NCI-H1694 (cell line): ENCODE results near the gene GAB3.

ENCODE experiments used
- DNase-seq: peaks from one replicate; lab custom pipeline; 2025; lab: John Stamatoyannopoulos, UW

The GAB3 gene, protein sequence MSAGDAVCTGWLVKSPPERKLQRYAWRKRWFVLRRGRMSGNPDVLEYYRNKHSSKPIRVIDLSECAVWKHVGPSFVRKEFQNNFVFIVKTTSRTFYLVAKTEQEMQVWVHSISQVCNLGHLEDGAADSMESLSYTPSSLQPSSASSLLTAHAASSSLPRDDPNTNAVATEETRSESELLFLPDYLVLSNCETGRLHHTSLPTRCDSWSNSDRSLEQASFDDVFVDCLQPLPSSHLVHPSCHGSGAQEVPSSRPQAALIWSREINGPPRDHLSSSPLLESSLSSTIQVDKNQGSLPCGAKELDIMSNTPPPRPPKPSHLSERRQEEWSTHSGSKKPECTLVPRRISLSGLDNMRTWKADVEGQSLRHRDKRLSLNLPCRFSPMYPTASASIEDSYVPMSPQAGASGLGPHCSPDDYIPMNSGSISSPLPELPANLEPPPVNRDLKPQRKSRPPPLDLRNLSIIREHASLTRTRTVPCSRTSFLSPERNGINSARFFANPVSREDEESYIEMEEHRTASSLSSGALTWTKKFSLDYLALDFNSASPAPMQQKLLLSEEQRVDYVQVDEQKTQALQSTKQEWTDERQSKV

DNA sequence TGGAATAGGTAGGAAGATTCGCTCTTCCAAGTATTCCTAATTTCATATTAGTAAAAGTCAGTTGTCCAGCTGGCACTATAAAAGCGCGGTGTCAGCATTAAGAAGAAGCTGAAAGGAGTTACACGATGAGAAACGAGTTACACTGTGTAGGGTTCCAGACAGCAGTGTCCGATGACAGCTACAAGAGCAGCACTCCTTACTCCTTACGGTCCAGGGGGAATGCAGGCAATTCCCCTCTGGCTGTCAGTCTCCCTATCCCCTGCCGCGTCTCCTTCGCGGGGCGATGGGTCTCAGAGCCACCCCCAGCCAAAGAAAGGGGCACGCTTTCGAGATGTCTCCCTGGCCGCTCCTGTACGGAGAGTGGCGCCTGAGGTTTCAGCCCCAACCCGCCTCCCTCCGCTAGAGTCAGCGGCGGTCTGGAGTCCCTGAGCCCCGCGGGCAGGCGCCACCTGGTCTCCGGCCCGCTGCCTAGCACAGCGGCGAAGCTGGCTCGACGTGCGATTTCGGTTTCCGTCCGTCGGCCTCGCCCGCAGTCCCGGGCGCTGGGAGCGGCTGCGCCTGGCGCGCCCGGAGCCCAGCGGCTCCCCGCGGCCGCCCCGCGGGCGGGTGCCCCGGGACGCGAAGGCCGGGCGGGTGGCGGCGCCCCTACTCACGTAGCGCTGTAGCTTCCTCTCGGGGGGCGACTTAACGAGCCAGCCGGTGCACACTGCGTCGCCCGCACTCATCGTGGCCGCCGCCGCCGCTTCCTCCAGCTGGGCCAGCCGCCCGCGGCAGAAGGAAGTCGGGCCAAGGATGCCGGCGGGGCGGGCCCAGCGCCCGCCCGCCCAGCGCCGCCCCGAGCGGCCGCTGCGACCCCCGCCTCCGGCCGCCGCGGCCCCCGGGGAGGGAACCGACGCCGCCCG, at the start of gene GAB3:
Gene GAB3, minus strand, starts transcription at position 777 of the 902 bp plus-strand sequence. Its CDS starts 52 bp downstream, at position 725.
- no peak for DNase-seq

DNA sequence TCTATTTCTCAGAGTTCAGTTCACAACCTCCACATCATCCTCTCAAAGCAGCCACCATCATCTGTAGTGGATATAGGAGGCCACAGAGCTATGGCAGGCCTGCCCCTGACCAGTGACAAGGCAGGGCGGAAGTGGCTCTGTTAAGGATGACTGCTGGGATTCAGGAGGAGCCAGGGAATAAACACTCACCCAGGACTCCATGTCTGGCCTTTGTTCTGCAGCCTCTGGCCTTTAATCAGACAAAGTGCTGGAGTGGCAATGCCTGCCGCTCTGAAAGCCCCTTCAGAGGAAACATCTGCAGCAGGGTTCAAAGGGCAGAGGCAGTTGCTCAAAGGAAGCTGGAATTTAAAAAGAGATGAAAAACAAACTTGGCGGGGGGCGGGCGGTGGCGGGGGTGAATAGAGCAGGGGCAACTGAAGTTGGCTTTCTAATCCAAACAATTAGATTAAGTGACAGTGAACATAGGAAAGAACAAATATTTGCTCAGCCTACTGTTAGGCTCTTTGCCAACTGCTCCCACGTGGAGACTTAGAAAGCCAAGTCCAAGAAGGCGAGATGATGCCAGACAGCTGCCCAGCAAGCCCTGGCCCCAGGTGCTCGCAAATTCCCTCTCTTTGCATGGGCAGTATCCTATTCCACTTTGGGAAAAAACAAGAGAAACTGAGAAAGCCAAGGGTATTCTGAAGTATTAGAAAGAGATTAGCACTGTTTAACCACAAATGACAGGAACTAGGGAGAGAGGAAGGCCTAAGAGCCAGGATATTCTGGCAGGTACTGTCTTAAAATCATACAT, 48.9 kb upstream of the GAB3 start:
- DNase-seq, result no peak

DNA sequence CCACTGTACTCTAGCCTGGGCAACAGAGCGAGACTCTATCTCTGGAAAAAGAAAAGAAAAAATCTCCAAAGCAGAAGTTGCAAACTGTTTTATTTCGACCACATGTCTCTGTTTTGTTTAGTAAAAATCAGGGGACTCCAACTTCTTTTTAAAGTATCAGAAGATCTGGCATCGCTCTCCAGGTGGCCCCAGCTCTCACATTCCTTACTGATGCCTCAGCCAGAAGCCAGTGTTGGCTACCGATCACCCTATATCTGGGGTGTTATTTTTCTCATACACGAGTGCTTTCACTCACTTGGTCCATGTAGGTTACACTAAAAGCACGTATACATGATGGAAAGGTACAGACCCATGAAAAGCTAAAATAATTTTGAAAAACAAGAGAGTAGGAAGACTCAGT, 46.1 kb upstream of the GAB3 start:
- DNase-seq, result no peak

DNA sequence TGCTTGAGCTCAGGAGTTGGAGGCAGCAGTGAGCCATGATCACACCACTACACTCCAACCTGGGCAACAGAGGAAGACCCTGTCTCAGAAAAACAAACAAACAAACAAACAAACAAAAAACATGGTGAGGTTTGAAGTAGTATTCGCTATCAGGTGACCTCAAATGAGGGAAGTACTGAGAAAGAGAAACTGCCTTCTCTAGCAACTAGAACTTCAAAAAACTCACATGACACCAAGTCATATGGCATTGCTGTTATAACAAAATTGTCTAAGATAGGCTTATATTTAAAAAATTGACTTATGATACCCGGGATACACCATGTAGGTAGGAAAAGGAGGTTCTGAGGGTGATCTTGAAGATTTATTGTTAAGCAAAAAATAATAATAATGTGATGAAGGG, 44.1 kb upstream of the GAB3 start:
- no peak for DNase-seq

DNA sequence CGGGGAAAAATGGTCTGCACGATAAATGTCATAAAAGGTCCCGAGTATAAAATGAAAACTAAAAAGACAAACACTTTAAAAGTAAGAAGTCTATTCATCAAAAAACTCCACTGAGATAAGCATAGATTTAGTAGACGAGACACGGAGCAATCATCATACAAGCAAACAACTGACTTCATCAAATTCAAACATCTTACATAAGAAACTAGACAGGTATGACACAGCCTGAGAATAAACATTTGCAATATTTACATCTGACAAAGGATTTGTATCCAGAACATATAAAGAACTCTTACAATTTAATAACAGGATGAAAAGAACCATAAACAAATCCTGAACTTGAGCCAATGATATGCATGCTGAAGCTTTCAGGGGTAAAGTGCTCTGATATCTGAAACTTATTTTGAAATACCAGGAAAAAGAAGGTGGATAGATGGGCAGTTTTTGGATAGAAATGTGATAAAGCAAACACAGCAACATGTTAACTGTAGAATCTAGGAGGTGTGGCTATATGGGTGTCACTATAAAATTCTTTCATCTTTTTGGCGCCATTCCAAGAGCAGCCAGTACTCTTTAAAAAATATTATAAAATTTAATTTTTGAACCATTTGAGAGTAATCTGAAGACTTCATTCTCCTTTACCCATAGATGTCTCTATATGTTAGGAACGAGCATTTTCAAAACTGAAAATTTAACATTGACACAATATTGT, 42.4 kb upstream of the GAB3 start:
- DNase-seq, result no peak

DNA sequence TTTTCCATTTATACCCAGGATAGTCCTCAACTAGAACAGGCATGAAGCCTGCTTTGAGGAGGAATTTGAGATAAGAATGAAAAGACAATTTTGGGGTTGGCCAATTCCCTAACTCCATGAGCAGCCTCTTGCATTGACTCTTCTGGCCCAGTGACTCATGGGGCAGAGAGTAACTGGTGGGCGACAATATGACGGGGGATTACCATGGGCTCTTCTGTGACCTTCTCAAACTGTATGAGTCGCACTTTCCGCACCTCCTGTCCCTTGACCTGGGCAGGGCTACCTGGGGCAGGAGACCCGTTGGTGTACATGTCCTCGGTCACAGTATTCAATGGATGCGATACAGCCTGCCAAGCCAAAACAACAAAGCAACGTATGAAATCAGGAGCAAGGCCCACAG, 41.1 kb upstream of the GAB3 start:
- DNase-seq, result no peak

DNA sequence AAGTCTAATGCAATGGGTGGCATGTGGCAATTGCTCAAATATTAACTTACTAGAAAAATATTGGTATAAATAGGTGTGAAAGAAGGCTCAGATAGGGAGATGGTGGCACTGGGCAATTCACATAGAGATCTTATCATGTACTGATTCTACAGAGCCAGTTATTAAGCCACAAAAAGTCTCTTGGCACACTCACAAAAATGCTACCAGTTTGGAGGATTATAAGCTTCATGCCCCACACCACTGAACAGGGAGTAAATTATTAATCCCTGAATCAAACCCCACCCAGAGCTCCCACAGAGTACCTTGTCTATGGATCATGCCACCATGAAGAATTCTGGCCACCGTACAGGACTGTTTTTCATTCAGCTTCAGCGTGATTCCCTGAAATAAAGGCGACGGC, 40.6 kb upstream of the GAB3 start:
- DNase-seq, result no peak

DNA sequence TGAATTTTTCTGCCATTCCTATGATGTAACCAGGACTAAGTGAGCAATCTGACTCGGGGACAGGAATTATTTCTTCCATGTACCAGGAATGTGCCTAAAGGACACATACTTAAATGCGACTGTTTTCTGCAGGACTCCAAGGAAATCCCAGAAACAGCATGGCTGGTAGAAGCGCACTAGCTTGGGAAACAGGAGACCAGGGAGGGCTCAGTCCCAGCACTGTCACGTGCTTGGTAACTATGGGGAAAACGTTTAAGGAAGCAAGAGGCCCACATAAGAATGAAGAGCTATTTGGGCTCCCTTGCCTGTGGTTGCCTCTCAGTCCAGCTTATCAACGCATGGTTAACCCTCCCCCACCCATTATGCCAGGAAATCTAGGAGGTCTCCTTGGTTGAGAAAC, 34.8 kb upstream of the GAB3 start:
- no peak for DNase-seq

DNA sequence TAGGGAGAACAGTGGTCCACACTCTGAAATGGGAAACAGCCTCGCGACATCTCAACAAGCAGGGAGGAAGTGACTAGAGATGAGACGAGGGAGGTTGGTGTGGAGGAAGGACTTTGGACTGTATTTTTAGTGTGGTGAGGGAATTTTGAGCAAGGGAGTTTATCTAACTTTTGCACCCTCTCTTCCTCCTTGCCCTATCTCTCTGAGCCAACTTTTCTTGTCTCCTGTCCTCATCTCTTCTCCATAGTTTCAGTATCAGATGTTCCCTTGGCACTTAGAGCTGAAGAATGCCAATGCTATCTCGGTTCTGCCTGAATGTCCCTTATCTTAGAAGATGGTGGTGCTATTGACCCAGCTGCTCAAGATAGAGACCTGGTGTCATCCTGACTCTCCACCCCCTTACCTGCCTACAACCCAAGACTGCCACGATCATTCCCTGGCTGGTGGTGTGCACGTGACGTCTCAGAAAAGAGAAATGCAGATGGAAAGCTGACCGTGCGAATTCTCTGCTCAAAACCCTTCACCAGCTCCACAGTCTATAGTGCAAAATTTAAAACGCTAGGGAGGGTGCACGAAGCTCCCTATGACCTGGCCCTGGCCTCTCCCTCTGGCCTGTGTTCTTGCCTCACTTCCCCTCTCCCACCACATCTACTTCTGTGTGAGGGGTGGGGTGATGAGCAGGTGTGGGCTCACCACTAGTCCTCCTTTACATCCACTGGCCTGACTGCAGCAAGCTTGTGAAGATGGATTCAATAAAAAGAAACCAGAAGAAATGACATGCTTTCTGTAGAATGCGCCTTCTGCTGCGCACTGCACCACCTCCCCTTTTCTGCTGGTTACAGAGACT, 33.5 kb upstream of the GAB3 start:
- DNase-seq, result no peak

DNA sequence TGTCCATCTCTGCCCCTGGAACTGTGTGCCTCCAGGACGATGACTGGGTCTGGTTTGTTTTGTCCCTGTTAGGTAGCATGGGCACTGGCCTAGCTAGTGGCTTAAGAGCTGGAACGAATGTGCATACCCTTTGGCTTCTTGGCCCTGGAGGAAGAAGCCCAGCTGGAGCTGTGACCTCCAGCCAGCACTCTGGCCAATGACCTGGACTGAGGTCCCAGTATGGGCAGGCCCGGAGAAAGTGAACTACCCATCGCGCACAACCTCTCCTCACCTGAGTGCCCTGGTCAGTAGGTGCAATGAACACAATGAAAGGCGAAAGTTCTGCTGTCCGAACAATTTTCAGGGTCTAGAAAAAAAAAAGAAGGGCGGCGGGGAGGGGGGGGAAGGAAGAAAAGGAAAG, 30.1 kb upstream of the GAB3 start:
- DNase-seq, result no peak

DNA sequence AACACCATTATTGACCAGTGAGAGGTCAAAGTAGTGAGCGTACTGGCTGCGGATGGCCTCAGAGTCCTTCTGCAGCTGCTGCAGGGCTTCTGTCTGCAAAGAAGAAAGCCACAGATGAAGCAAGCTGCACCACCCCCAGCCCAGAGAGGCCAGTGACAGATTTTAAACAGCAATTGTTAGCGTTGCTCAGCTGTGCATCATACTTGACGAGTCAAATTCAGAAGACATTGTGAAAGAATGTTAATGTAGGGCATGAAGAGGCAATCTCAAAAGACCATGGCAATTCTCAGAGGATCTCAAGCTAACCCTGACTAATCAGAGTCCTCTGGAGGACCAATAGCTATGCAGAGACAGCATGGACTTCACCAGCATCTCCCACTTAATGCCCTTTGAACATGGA, 28.4 kb upstream of the GAB3 start:
- DNase-seq, result no peak

DNA sequence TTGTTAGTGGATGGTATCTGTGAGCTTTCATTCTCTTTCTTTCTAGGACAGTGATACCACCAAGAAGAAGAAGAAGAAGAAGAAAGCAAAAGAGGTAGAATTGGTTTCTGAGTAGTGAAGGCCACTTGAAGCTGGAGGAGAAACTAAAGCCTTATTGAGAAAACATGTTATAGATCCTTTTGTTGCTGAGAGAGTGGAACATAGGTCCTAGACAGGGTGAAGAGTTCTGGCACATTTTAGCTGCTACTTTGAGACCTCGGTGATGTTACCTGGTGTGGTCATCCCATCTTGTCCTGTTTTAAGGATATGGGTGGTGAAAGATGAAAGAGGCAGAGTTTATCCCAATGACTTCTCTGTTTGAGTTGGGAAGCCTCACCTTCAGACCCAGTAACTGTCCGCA, 25.9 kb upstream of the GAB3 start:
- DNase-seq, result no peak

DNA sequence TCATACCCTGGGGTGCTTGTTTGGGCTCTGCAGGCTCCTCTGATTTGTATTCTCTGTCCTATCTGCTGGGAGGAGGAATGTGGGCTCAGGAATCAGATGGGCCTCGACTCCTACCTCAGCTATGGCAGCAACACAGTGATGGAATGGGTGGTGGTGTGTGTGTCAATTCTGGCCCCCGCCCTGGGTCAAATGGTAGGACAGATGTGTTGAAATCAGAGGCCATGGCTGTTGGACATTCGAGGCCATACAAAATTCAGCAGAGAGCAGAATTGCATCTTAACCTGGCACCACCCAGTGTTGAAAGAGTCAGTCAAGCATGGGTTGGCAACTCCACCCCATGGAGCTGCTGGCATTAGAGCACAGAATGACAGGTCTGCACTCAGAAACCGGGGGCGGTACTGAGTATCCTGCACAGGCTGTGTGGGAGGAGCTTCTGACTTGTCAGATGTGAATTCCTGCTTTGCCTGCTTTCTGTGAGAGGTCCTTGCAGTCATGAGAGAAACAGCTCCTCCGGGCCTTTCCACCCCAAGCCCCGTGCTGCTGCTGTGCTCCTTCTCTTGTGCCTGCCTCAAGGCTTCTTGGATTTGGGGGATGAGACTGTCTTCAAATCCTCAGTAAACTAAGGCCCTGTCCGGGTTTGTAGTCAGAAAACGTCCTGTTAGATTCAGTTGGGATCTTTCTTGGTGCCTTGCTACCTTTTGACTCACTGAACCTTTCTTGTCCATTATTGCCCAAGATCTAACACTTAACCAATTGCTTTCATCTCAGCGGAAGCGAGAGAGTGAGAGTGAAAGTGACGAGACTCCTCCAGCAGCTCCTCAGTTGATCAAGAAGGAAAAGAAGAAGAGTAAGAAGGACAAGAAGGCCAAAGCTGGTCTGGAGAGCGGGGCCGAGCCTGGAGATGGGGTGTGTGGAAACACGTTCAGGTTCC, 24.8 kb upstream of the GAB3 start:
- DNase-seq, result no peak

DNA sequence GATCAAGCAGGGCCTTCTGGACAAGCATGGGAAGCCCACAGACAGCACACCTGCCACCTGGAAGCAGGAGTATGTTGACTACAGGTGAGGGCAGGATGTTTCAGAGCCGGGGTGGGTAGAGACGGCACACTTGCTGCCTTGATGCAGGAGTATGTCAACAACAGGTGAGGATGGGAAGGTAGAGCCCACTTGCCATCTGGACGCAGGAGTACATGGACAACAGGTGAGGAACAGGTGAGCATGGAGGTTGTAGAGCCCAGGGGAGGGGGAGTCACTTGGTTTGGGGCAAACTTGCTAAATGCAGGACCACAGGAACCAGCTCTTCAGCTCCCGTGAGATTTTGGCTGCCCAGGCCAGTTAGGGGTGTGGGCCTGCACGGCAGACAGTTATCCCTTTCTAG, 23.7 kb upstream of the GAB3 start:
- no peak for DNase-seq

DNA sequence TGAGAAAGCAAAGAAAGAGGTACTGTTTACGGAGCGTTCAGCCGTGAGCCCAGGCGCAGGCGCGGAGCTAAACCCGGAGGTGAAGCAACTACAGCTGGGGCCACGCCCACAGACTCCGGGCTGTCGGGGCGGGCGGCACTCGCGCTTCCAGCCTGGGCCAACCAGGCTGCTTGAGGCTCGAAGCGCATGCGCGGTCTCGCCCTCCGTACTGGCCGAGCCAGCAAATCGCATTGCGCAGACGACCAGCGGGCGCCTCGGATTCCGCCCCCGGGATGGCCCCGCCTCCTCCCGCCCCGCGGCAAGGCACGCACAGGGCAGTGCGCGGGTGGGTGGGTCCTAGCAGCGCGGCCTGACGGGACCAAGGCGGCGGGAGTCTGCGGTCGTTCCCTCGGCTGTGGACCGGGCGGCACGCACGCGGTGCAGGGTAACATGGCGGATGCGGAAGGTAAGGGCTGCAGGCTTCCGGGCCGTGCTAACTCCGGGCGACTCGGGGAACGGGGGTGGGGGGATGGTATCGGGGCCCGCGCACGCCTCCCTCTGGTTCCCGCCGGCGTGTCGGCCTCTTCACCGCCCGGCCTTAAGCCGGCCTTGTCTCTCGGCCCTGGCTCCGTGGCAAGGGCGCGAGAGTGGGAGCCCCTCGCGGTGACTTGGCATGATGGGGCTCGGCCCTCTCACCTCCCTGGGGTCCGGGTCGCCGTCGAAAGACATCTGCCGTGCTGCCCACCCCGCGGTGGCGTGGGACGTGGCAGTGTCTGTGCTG, 11.8 kb upstream of the GAB3 start, which contains the start of gene DKC1:
Gene DKC1, plus strand, starts transcription at position 328 of the 760 bp plus-strand sequence. Its CDS starts 102 bp downstream, at position 430.
- peak; percentile 92 for DNase-seq

DNA sequence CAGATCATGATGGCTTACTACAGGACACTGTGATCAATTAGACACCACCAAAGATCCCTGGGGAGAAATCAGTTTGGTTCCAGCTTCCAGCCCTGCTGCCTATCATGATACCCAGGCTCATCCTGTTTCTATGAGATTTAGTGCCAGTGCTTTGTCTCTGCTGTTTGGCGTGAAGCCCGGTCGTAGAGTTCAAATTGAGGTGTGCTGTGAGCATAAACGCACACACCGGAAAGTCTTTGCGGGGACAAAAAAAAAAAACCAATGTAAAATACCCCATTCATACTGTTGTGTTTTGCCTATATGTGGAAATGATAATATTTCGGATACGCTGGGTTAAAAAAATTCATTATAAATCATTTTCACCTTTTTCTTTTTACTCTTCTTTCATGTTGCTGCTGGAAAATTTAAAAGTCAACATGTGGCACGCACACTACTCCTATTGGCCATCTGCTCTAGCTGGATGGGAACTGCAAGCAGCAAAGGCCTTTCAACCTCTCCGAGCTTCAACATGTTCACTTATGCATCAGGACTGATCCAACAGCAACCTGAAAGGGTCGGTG, 11.2 kb upstream of the GAB3 start:
- DNase-seq, result peak; percentile 43

DNA sequence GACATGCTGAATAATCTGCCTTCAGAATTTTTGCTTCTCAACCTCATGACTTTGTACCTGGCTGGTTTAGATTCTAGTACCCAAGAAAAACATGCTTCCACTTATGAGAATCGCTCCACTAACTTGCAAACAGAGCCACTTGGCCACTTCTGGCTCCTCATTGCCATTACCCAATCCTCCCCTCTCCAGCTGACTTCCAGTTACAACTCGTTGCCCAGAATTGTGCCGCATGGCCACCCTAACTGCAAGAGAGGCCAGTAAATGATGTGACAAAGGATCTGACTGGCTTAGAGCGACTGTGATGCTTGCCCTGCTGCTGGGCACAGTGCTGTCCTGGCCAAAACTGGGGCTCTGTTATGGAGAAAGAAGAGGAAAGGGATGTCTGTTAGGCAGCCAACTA, 7.8 kb upstream of the GAB3 start:
- DNase-seq, result no peak

DNA sequence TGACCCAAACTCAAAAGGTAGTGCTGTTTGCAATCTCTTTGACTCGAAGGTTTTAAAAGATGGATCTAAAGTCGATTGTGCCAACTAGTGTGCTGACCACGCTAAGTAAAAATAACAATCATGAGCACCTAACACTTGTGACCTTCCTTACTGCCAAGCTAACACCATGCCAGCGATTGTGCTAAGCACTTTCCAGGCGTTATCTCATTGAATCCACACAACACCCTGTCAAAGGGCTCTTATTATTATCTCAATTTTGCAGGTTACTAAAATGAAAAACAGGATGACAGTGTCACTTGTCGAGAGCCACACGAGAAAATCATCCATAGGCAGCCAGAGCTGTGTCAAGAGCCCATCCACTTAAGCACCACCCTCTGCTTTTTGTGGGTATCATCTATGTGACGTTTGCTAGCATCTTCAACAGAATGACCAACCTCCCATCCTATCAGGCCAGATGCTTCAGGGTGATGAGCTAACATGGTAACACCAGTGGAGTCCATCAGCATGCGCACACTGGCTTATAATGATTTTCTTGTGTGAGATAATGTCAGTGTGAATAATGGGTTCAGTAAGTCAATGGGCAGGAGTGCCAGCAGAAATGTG, 893 bp upstream of the GAB3 start:
- peak; percentile 82 for DNase-seq
